Keratinocyte (primary cell): ENCODE data around the gene RNH1. TPM values are rescaled to one million over a fixed set of nuclear protein-coding genes. Genes with fewer than 3 reads are reported as not detected.

ENCODE experiments used
- DNase-seq: peaks from one replicate; pipeline ENCODE4 v3.0.0-alpha.2; 2011; ENCODE audit warnings: low read depth, missing footprints, low spot score
- FAIRE-seq: peaks from 2 replicates; lab custom pipeline; 2011; peaks lifted over from hg19 to GRCh38; lab: Jason Lieb, UNC
- H2AFZ ChIP-seq: 2 replicates; pipeline ENCODE4 v1.6.0; 2012; ENCODE audit warnings: low read length, control low read depth, inconsistent platforms; ENCODE audit not compliant: control insufficient read depth
- H3K27ac ChIP-seq: 2 replicates; pipeline ENCODE4 v1.5.1; 2011; ENCODE audit warnings: low read length; ENCODE audit not compliant: control insufficient read depth, insufficient read depth
- H3K27me3 ChIP-seq: 3 replicates; pipeline ENCODE4 v1.6.0; 2011; ENCODE audit warnings: low read length; ENCODE audit not compliant: control insufficient read depth, insufficient read depth; ENCODE audit errors: extremely low read depth
- H3K36me3 ChIP-seq, 2 experiments: 2 replicates in 1 of 2; 3 replicates in 1 of 2; pipeline ENCODE4 v1.5.1; 2011; ENCODE audit warnings: low read length in 2 of 2, mild to moderate bottlenecking in 1 of 2; ENCODE audit not compliant: control insufficient read depth in 2 of 2, insufficient read depth in 2 of 2; ENCODE audit errors: extremely low read depth in 1 of 2
- H3K4me1 ChIP-seq: 3 replicates; pipeline ENCODE4 v1.5.1; 2011; ENCODE audit warnings: low read length; ENCODE audit not compliant: control insufficient read depth, insufficient read depth; ENCODE audit errors: extremely low read depth
- H3K4me2 ChIP-seq: 3 replicates; pipeline ENCODE4 v1.6.0; 2011; ENCODE audit warnings: low read depth, low read length; ENCODE audit not compliant: control insufficient read depth, insufficient read depth; ENCODE audit errors: extremely low read depth
- H3K4me3 ChIP-seq, 3 experiments: fragments of 200-600 bp in 1 of 3; sonication (generic) in 1 of 3; 2 replicates in 2 of 3; 3 replicates in 1 of 3; pipeline ENCODE4 v1.5.1; 2011 to 2016; ENCODE audit warnings: low read length in 3 of 3, mild to moderate bottlenecking in 3 of 3, control low read depth in 2 of 3, inconsistent platforms in 1 of 3, low read depth in 1 of 3, mixed read lengths in 1 of 3, mixed run types in 1 of 3, moderate library complexity in 1 of 3; ENCODE audit not compliant: control insufficient read depth in 2 of 3, insufficient read depth in 2 of 3; ENCODE audit errors: extremely low read depth in 1 of 3
- H3K79me2 ChIP-seq: 2 replicates; pipeline ENCODE4 v1.6.0; 2012; ENCODE audit warnings: low read length; ENCODE audit not compliant: control insufficient read depth, insufficient read depth
- H3K9ac ChIP-seq: 3 replicates; pipeline ENCODE4 v1.6.0; 2011; ENCODE audit warnings: low read length; ENCODE audit not compliant: control insufficient read depth, insufficient read depth; ENCODE audit errors: extremely low read depth
- H3K9me1 ChIP-seq: 3 replicates; pipeline ENCODE4 v1.6.0; 2011; ENCODE audit warnings: low read length; ENCODE audit not compliant: control insufficient read depth, insufficient read depth; ENCODE audit errors: extremely low read depth
- H3K9me3 ChIP-seq: 2 replicates; pipeline ENCODE4 v1.5.1; 2012; ENCODE audit warnings: low read depth, low read length; ENCODE audit not compliant: control insufficient read depth
- H4K20me1 ChIP-seq: 3 replicates; pipeline ENCODE4 v1.6.0; 2011; ENCODE audit warnings: low read length; ENCODE audit not compliant: control insufficient read depth, insufficient read depth; ENCODE audit errors: extremely low read depth
- EZH2 ChIP-seq: IDR thresholded peaks from one replicate; pipeline ENCODE4 v1.6.1; 2012; ENCODE audit warnings: inconsistent platforms, mild to moderate bottlenecking, low read length, moderate library complexity
- dilution Hi-C: fragments of 300-500 bp; cut with MboI; formaldehyde crosslinking; loops from one replicate; pipeline ENCODE4 v1.7.0; 2020; ENCODE audit warnings: low sequenced_read_pairs; ENCODE audit not compliant: extremely low pct_ligation_motif_present
- polyA plus RNA-seq, 5 experiments: library from polyadenylated mRNA; depleted of rRNA in 3 of 5; stranded (reverse) in 3 of 5; stranded (forward) in 1 of 5; unstranded in 1 of 5; fragments of >200 nt; gene quantifications; 1 replicate in 1 of 5; 2 replicates in 3 of 5; 3 replicates in 1 of 5; pipeline versions ENCODE4 v1.2.1 to v1.2.3, GENCODE V29; 2011 to 2012; ENCODE audit warnings: missing spikeins in 2 of 5, low read depth in 1 of 5, low replicate concordance in 1 of 5
- TF ChIP-seq, protein P1 (sequence below), 3 experiments: IDR thresholded peaks in 1 of 3; conservative IDR thresholded peaks in 1 of 3; optimal IDR thresholded peaks in 1 of 3; 2 replicates in 2 of 3; 3 replicates in 1 of 3; pipeline versions ENCODE3 to v1.5.1; 2011; ENCODE audit warnings: low read length in 3 of 3, mild to moderate bottlenecking in 3 of 3, moderate library complexity in 2 of 3, control low read depth in 1 of 3, inconsistent platforms in 1 of 3; ENCODE audit not compliant: insufficient read depth in 2 of 3; ENCODE audit errors: extremely low read depth in 1 of 3

RNH1 gene
- polyA plus RNA-seq, 1 donor (not counting 4 experiments of a cell fraction or from before 2014, with no cell fraction given), result 92.0 TPM

DNA sequence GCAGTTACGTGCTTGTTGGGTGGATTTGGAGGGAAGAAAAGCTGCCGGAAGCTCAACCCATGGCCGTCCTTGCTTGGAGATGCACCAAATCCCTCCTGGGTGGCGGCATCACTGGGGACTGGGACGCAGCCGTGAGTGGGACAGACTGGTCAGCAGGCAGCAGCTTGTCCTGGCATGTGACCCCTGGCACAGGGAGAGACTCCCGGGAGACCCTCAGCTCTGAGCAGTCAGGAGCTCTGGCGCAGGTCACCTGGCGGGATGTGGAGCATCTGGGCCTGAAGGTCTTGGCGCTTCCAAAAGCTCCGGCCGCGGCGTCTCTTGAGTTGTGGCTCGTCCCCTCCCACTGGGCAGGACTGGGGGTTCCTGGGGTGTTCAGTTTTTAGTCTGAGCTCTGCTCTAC lies 30.6 kb downstream of the RNH1 start:
- FAIRE-seq, result no peak
- dilution Hi-C loops, result no loop called here

DNA sequence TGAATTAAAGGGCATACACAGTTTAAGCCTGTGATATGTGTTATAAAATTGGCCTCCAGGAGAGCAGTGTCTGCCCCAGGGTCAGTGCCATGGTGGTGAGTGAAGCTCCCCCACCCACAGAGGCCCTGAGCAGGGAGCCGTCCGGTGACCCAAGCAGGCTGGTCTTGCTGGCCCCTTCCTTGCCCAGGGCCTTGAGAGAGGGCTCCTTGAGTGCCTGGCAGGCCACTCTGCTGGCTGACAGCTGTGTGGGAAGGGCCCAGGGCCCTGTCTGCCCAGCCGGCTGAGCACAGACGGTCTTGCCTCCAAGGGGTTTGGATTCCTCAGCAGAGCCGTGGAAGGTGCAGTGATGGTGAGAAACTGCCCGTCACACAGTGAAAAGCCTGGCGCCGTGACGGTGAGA lies 31.1 kb downstream of the RNH1 start:
- H3K9ac ChIP-seq, result no peak overlapping the region
- FAIRE-seq (no peak), DNase-seq (no peak)
- no peaks in the 10 kb centered on the region for H3K27me3 ChIP-seq
- H3K9me3 ChIP-seq, result no peaks in the 10 kb centered on the region
- TF ChIP-seq, protein P1, sequence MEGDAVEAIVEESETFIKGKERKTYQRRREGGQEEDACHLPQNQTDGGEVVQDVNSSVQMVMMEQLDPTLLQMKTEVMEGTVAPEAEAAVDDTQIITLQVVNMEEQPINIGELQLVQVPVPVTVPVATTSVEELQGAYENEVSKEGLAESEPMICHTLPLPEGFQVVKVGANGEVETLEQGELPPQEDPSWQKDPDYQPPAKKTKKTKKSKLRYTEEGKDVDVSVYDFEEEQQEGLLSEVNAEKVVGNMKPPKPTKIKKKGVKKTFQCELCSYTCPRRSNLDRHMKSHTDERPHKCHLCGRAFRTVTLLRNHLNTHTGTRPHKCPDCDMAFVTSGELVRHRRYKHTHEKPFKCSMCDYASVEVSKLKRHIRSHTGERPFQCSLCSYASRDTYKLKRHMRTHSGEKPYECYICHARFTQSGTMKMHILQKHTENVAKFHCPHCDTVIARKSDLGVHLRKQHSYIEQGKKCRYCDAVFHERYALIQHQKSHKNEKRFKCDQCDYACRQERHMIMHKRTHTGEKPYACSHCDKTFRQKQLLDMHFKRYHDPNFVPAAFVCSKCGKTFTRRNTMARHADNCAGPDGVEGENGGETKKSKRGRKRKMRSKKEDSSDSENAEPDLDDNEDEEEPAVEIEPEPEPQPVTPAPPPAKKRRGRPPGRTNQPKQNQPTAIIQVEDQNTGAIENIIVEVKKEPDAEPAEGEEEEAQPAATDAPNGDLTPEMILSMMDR (optimal IDR thresholded peaks at IDR 0.05 in 1 of 3, IDR thresholded peaks at IDR 0.05 in 1 of 3, conservative IDR thresholded peaks at IDR 0.05 in 1 of 3; ENCODE audit: extremely low read depth in 1 of 3, insufficient read depth in 2 of 3, low read length in 3 of 3), result no peak
- TF ChIP-seq EZH2, result no peak
- no peak overlapping the region for H3K4me3 ChIP-seq
- no peak overlapping the region for H3K4me2 ChIP-seq
- peaks cover 40% of the 10 kb centered on the region for H3K79me2 ChIP-seq
- H3K27ac ChIP-seq, result no peak overlapping the region
- H2AFZ ChIP-seq, result no peak overlapping the region
- no peaks in the 10 kb centered on the region for H3K4me1 ChIP-seq
- H4K20me1 ChIP-seq, result no peaks in the 10 kb centered on the region
- dilution Hi-C loops, result no loop called here
- no peaks in the 10 kb centered on the region for H3K9me1 ChIP-seq
- peaks cover 2 to 14% of the 10 kb centered on the region in 2 experiments for H3K36me3 ChIP-seq

More for the DNA sequence above, 30.6 kb downstream of the RNH1 start:
- Histone ChIP-seq H3K79me2 (peaks cover 38% of the 10 kb centered on the region), H3K9ac (no peak overlapping the region), H4K20me1 (no peaks in the 10 kb centered on the region), H3K27ac (no peak overlapping the region), H3K4me1 (no peaks in the 10 kb centered on the region), H2AFZ (no peak overlapping the region), H3K9me3 (no peaks in the 10 kb centered on the region), H3K4me2 (no peak overlapping the region), H3K36me3 (peaks cover 2 to 14% of the 10 kb centered on the region in 2 experiments), H3K9me1 (no peaks in the 10 kb centered on the region), H3K27me3 (no peaks in the 10 kb centered on the region), H3K4me3 (no peak overlapping the region)
- no peak for DNase-seq
- TF ChIP-seq, protein P1 (optimal IDR thresholded peaks at IDR 0.05 in 1 of 3, IDR thresholded peaks at IDR 0.05 in 1 of 3, conservative IDR thresholded peaks at IDR 0.05 in 1 of 3; ENCODE audit: extremely low read depth in 1 of 3, insufficient read depth in 2 of 3, low read length in 3 of 3), result no peak
- TF ChIP-seq EZH2, result no peak
